GM12878 (cell line): ENCODE data around the gene ETV7. TPM values are rescaled to one million over a fixed set of nuclear protein-coding genes. Genes with fewer than 3 reads are reported as not detected.

Source experiments
- ATF3 ChIP-seq: IDR thresholded peaks from 2 replicates; pipeline ENCODE4 v1.6.1; 2011; ENCODE audit warnings: low read depth, mild to moderate bottlenecking, low read length, moderate library complexity, borderline replicate concordance; ENCODE audit errors: extremely low read depth
- CBFB ChIP-seq: IDR thresholded peaks from 2 replicates; pipeline ENCODE4 v1.6.1; 2016; ENCODE audit warnings: antibody characterized with exemption, low read depth
- CBX3 ChIP-seq: fragments of 200-600 bp; sonication (generic); IDR thresholded peaks from 2 replicates; pipeline ENCODE4 v1.6.1; 2016; ENCODE audit warnings: low read depth, borderline replicate concordance
- FOS ChIP-seq: IDR thresholded peaks from 3 replicates; pipeline ENCODE4 v1.6.1; 2011; ENCODE audit warnings: borderline replicate concordance; ENCODE audit not compliant: insufficient read length; ENCODE audit errors: extremely low read depth
- FOXK2 ChIP-seq: fragments of 450-650 bp; IDR thresholded peaks from 2 replicates; pipeline ENCODE4 v1.6.1; 2017; ENCODE audit warnings: mild to moderate bottlenecking, moderate library complexity
- MXI1 ChIP-seq: fragments of 150-350 bp; IDR thresholded peaks from 2 replicates; pipeline ENCODE4 v1.6.1; 2011; ENCODE audit warnings: low read depth, mild to moderate bottlenecking, inconsistent platforms, low read length, improper control_type of control experiment
- NBN ChIP-seq: fragments of 450-650 bp; IDR thresholded peaks from 2 replicates; pipeline ENCODE4 v1.6.1; 2016
- NR2C2 ChIP-seq: IDR thresholded peaks from 2 replicates; pipeline ENCODE4 v1.6.1; 2011; ENCODE audit warnings: borderline replicate concordance, low read depth; ENCODE audit not compliant: control insufficient read depth, insufficient read length
- PKNOX1 ChIP-seq: fragments of 450-650 bp; IDR thresholded peaks from 2 replicates; pipeline ENCODE4 v1.6.1; 2016; ENCODE audit warnings: mild to moderate bottlenecking
- RAD51 ChIP-seq: fragments of 450-650 bp; IDR thresholded peaks from 2 replicates; pipeline ENCODE4 v1.6.1; 2016; ENCODE audit warnings: moderate library complexity, mild to moderate bottlenecking, inconsistent platforms
- RBBP5 ChIP-seq: fragments of 200-600 bp; sonication (generic); conservative IDR thresholded peaks from 2 replicates; pipeline ENCODE4 v1.6.1; 2016
- SIX5 ChIP-seq: IDR thresholded peaks from 2 replicates; pipeline ENCODE4 v1.6.1; 2011; ENCODE audit warnings: mild to moderate bottlenecking, low read depth, low read length, moderate library complexity; ENCODE audit not compliant: severe bottlenecking
- SMAD1 ChIP-seq: fragments of 450-650 bp; IDR thresholded peaks from 2 replicates; pipeline ENCODE4 v1.6.1; 2018; ENCODE audit warnings: mild to moderate bottlenecking, low read depth; ENCODE audit not compliant: partially characterized antibody
- SRF ChIP-seq, 2 experiments: IDR thresholded peaks; 2 replicates each; pipeline ENCODE4 v1.6.1; 2011; ENCODE audit warnings: low read depth in 2 of 2, low read length in 2 of 2, mild to moderate bottlenecking in 1 of 2, moderate library complexity in 1 of 2
- TBL1XR1 ChIP-seq: IDR thresholded peaks from 2 replicates; pipeline ENCODE4 v1.6.1; 2012; ENCODE audit warnings: low read depth, low read length, improper control_type of control experiment
- YY1 ChIP-seq: IDR thresholded peaks from 2 replicates; pipeline ENCODE4 v1.6.1; 2011; ENCODE audit warnings: low read depth, mild to moderate bottlenecking, low read length
- ZBTB4 ChIP-seq: fragments of 450-650 bp; formaldehyde crosslinking; IDR thresholded peaks from 2 replicates; pipeline ENCODE4 v1.4.0; 2022; ENCODE audit warnings: mild to moderate bottlenecking, moderate library complexity
- ZNF622 ChIP-seq: fragments of 450-650 bp; IDR thresholded peaks from 2 replicates; pipeline ENCODE4 v1.6.1; 2017; ENCODE audit warnings: mild to moderate bottlenecking, inconsistent platforms
- polyA plus RNA-seq, 11 experiments: library from polyadenylated mRNA; depleted of rRNA in 4 of 11; unstranded in 6 of 11; stranded (reverse) in 5 of 11; fragments of >200 nt; fragmentation: Nextera tagmentation in 4 of 11; fragmentation: Illumina TruSeq in 1 of 11; extraction: Ambion mirVana in 4 of 11; extraction: Trizol in 1 of 11; gene quantifications; 1 replicate in 1 of 11; 2 replicates in 10 of 11; pipeline versions ENCODE4 v1.2.1 to v1.2.3, GENCODE V29; 2011 to 2016; ENCODE audit warnings: inconsistent platforms in 2 of 11, missing spikeins in 2 of 11, low read depth in 1 of 11
- total RNA-seq, 4 experiments: library from RNA; depleted of rRNA in 3 of 4; stranded (reverse); fragments of >200 nt in 3 of 4; fragmentation: Illumina TruSeq in 1 of 4; extraction: Trizol in 1 of 4; gene quantifications; 2 replicates each; pipeline versions ENCODE4 v1.2.1 to v1.2.3, GENCODE V29; 2013 to 2021
- TF ChIP-seq, protein P1 (sequence below): fragments of 450-650 bp; IDR thresholded peaks from 2 replicates; pipeline ENCODE4 v1.6.1; 2017; ENCODE audit warnings: low read depth, mild to moderate bottlenecking, moderate library complexity
- TF ChIP-seq, protein P2 (sequence below): fragments of 450-650 bp; IDR thresholded peaks from 2 replicates; pipeline ENCODE4 v1.6.1; 2016; ENCODE audit warnings: mild to moderate bottlenecking, moderate library complexity, borderline replicate concordance

The ETV7 gene
- total and polyA plus RNA-seq, 10 of the 15 experiments (the other 5 are each of a cell fraction or from before 2014, with no cell fraction given) = 0.04 to 1.8 (median 1.3) TPM

- TF ChIP-seq RAD51 (no peak), MXI1 (no peak), TBL1XR1 (peak; percentile 63; the same call in 1 of the 2 replicates), CBFB (peak; percentile 83; the same call in 1 of the 2 replicates), ATF3 (no peak), RBBP5 (no peak), ZNF622 (no peak), PKNOX1 (peak; percentile 72), ZBTB4 (CRISPR knock-in tag) (no peak), SRF (IDR thresholded peaks at IDR 0.05; ENCODE audit: low read depth in 2 of 2, low read length in 2 of 2) (no peak), FOS (no peak), NR2C2 (no peak), SIX5 (no peak), YY1 (no peak), FOXK2 (no peak), SMAD1 (no peak), NBN (no peak), CBX3 (no peak)
- TF ChIP-seq, protein P1, sequence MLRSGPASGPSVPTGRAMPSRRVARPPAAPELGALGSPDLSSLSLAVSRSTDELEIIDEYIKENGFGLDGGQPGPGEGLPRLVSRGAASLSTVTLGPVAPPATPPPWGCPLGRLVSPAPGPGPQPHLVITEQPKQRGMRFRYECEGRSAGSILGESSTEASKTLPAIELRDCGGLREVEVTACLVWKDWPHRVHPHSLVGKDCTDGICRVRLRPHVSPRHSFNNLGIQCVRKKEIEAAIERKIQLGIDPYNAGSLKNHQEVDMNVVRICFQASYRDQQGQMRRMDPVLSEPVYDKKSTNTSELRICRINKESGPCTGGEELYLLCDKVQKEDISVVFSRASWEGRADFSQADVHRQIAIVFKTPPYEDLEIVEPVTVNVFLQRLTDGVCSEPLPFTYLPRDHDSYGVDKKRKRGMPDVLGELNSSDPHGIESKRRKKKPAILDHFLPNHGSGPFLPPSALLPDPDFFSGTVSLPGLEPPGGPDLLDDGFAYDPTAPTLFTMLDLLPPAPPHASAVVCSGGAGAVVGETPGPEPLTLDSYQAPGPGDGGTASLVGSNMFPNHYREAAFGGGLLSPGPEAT = peak; percentile 88
- TF ChIP-seq, protein P2, sequence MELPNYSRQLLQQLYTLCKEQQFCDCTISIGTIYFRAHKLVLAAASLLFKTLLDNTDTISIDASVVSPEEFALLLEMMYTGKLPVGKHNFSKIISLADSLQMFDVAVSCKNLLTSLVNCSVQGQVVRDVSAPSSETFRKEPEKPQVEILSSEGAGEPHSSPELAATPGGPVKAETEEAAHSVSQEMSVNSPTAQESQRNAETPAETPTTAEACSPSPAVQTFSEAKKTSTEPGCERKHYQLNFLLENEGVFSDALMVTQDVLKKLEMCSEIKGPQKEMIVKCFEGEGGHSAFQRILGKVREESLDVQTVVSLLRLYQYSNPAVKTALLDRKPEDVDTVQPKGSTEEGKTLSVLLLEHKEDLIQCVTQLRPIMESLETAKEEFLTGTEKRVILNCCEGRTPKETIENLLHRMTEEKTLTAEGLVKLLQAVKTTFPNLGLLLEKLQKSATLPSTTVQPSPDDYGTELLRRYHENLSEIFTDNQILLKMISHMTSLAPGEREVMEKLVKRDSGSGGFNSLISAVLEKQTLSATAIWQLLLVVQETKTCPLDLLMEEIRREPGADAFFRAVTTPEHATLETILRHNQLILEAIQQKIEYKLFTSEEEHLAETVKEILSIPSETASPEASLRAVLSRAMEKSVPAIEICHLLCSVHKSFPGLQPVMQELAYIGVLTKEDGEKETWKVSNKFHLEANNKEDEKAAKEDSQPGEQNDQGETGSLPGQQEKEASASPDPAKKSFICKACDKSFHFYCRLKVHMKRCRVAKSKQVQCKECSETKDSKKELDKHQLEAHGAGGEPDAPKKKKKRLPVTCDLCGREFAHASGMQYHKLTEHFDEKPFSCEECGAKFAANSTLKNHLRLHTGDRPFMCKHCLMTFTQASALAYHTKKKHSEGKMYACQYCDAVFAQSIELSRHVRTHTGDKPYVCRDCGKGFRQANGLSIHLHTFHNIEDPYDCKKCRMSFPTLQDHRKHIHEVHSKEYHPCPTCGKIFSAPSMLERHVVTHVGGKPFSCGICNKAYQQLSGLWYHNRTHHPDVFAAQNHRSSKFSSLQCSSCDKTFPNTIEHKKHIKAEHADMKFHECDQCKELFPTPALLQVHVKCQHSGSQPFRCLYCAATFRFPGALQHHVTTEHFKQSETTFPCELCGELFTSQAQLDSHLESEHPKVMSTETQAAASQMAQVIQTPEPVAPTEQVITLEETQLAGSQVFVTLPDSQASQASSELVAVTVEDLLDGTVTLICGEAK = no peak
Observed at GRCh38 chr6:36432151-36432671, 44.7 kb upstream of the ETV7 start (continued).
